Liver (tissue), 9 donors: Measurements from ENCODE around the gene PYDC1. TPM values are rescaled to one million over a fixed set of nuclear protein-coding genes. Genes with fewer than 3 reads are reported as not detected.

ENCODE experiments used
- DNase-seq: peaks from one replicate; pipeline ENCODE4 v3.0.0-alpha.2; 2017; ENCODE audit warnings: low spot score
- H3K27ac ChIP-seq, 2 donors: one replicate each; pipeline ENCODE4 v1.7.0; 2013; ENCODE audit warnings: inconsistent platforms in 2 of 2, low read length in 2 of 2, control low read depth in 1 of 2, low read depth in 1 of 2, mild to moderate bottlenecking in 1 of 2
- H3K27me3 ChIP-seq, 4 donors: one replicate each; pipeline versions ENCODE4 v1.6.1 to v1.7.0; 2013; ENCODE audit warnings: low read length in 3 of 4, inconsistent platforms in 1 of 4, mild to moderate bottlenecking in 1 of 4, moderate library complexity in 1 of 4; ENCODE audit not compliant: control insufficient read depth in 4 of 4, insufficient read depth in 4 of 4
- H3K36me3 ChIP-seq, 4 donors: one replicate each; pipeline versions ENCODE4 v1.6.1 to v1.7.0; 2013; ENCODE audit warnings: low read length in 3 of 4, mild to moderate bottlenecking in 3 of 4, low read depth in 1 of 4, moderate library complexity in 1 of 4; ENCODE audit not compliant: control insufficient read depth in 4 of 4, insufficient read depth in 3 of 4
- H3K4me1 ChIP-seq, 4 donors: one replicate each; pipeline versions ENCODE4 v1.6.1 to v1.7.0; 2013; ENCODE audit warnings: low read length in 3 of 4, mild to moderate bottlenecking in 3 of 4, moderate library complexity in 1 of 4; ENCODE audit not compliant: control insufficient read depth in 4 of 4, insufficient read depth in 4 of 4
- H3K4me3 ChIP-seq, 3 donors: one replicate each; pipeline versions ENCODE4 v1.6.1 to v1.7.0; 2013; ENCODE audit warnings: low read length in 3 of 3, control low read depth in 1 of 3, low read depth in 1 of 3, mild to moderate bottlenecking in 1 of 3
- H3K9ac ChIP-seq, 2 donors: one replicate each; pipeline ENCODE4 v1.7.0; 2013; ENCODE audit warnings: low read length in 2 of 2, mild to moderate bottlenecking in 2 of 2, moderate library complexity in 2 of 2, control low read depth in 1 of 2, low read depth in 1 of 2
- H3K9me3 ChIP-seq, 4 donors: one replicate each; pipeline versions ENCODE4 v1.6.1 to v1.7.0; 2013; ENCODE audit warnings: low read length in 3 of 4; ENCODE audit not compliant: control insufficient read depth in 4 of 4
- CTCF ChIP-seq: fragments of 150-350 bp; IDR thresholded peaks from 2 replicates; pipeline ENCODE4 v1.5.1; 2017; ENCODE audit warnings: improper control_type of control experiment, low read depth, low read length; ENCODE audit not compliant: missing input control
- FOXA1 ChIP-seq: IDR thresholded peaks from 2 replicates; pipeline ENCODE4 v1.6.1; 2016; ENCODE audit warnings: antibody characterized with exemption
- GABPA ChIP-seq, 2 donors: IDR thresholded peaks in 1 of 2; conservative IDR thresholded peaks in 1 of 2; 2 replicates each; pipeline ENCODE4 v1.6.1; 2016; ENCODE audit warnings: antibody characterized with exemption in 2 of 2, mild to moderate bottlenecking in 1 of 2, moderate library complexity in 1 of 2
- HNF4G ChIP-seq: IDR thresholded peaks from 2 replicates; pipeline ENCODE4 v1.6.1; 2016; ENCODE audit warnings: antibody characterized with exemption
- JUND ChIP-seq, 2 donors: IDR thresholded peaks; 2 replicates each; pipeline ENCODE4 v1.6.1; 2016; ENCODE audit warnings: antibody characterized with exemption in 2 of 2
- MAX ChIP-seq: IDR thresholded peaks from 2 replicates; pipeline ENCODE4 v1.6.1; 2016; ENCODE audit warnings: antibody characterized with exemption
- NR2F2 ChIP-seq: IDR thresholded peaks from 2 replicates; pipeline ENCODE4 v1.6.1; 2016; ENCODE audit warnings: antibody characterized with exemption
- RAD21 ChIP-seq, 2 donors: IDR thresholded peaks; 2 replicates each; pipeline ENCODE4 v1.6.1; 2016; ENCODE audit warnings: antibody characterized with exemption in 2 of 2, mild to moderate bottlenecking in 2 of 2
- SP1 ChIP-seq: IDR thresholded peaks from 2 replicates; pipeline ENCODE4 v1.6.1; 2018; ENCODE audit warnings: antibody characterized with exemption, mild to moderate bottlenecking
- YY1 ChIP-seq: IDR thresholded peaks from 2 replicates; pipeline ENCODE4 v1.6.1; 2016; ENCODE audit warnings: antibody characterized with exemption, mild to moderate bottlenecking
- WGBS: extraction: QIAGEN DNeasy Blood & Tissue Kit; methylation state at CpG from one replicate; pipeline ENCODE4 v1.1.7; 2013; 5-methylcytosine and 5-hydroxymethylcytosine counted together
- polyA plus RNA-seq, 2 donors: library from polyadenylated mRNA; stranded (reverse) in 1 of 2; unstranded in 1 of 2; fragments of 200-250 nt in 1 of 2; fragments of >200 nt in 1 of 2; fragmentation: Nextera tagmentation in 1 of 2; extraction: Ambion mirVana in 1 of 2; gene quantifications; one replicate each; pipeline versions ENCODE4 v1.2.1 to v1.2.3, GENCODE V29; 2013 to 2015
- total RNA-seq, 2 donors: library from RNA; depleted of rRNA; stranded (reverse); fragments of >200 nt; gene quantifications; one replicate each; pipeline ENCODE4 v1.2.3, GENCODE V29; 2014
- TF ChIP-seq, protein P1 (sequence below): IDR thresholded peaks from 2 replicates; pipeline ENCODE4 v1.6.1; 2016; ENCODE audit warnings: antibody characterized with exemption, mild to moderate bottlenecking
- TF ChIP-seq, protein P2 (sequence below): IDR thresholded peaks from 2 replicates; pipeline ENCODE4 v1.6.1; 2016; ENCODE audit warnings: antibody characterized with exemption
- TF ChIP-seq, protein P3 (sequence below): IDR thresholded peaks from 2 replicates; pipeline ENCODE4 v1.6.1; 2016; ENCODE audit warnings: antibody characterized with exemption
- donor health status: healthy.
- donor health status: healthy.
- donor health status: healthy.
- donor health status: healthy.
- donor health status: healthy.

Gene PYDC1
- total and polyA plus RNA-seq, 4 donors = not detected

DNA sequence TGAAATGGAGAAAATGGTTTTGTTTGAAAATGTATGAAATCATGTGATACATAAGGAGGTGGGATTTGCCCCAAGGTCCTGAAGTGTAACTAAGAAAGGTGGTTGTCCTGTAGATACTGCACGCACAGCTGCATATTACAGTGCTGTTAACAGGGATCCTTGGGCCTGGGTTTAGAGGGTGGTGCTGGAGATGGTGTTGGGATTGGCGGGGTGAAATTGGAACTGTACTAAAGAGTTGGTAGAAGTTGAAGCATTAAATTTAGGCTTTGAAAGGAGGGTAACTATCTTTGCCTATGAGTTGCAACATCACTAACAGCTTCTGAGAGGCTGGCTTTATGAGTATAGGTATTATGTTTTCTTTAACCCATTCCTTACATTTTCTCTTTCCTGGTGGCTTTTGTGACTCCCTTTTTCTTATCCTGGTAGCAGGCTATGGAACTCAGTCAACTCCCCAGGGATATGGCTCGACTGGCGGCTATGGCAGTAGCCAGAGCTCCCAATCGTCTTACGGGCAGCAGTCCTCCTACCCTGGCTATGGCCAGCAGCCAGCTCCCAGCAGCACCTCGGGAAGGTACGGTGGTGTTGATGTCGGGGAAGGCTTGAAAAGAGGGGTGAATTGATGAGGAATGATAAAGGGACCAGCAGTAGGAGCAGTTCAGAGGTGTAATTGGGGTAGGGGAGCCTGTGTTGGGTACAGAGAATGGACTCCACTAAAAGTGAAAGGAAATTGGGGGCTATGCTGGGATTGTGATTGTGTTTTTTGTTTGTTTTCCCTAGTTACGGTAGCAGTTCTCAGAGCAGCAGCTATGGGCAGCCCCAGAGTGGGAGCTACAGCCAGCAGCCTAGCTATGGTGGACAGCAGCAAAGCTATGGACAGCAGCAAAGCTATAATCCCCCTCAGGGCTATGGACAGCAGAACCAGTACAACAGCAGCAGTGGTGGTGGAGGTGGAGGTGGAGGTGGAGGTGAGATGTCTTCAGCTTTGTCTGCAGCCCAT lies 33.2 kb downstream of the PYDC1 start:
- H3K27me3 ChIP-seq = no peaks in the 10 kb centered on the region
- H3K36me3 ChIP-seq = peaks cover 11 to 57% (median 53%) of the 10 kb centered on the region in 4 donors

More for the DNA sequence above, 33.2 kb downstream of the PYDC1 start:
- WGBS = 90% methylated on average over 10 of the region's 10 CpGs
- Histone ChIP-seq H3K9ac (no peak overlapping the region), H3K4me1 (peaks cover 7 to 36% (median 27%) of the 10 kb centered on the region in 4 donors), H3K9me3 (no peaks in the 10 kb centered on the region), H3K27ac (no peak overlapping the region), H3K4me3 (no peak overlapping the region)
- TF ChIP-seq, protein P1, sequence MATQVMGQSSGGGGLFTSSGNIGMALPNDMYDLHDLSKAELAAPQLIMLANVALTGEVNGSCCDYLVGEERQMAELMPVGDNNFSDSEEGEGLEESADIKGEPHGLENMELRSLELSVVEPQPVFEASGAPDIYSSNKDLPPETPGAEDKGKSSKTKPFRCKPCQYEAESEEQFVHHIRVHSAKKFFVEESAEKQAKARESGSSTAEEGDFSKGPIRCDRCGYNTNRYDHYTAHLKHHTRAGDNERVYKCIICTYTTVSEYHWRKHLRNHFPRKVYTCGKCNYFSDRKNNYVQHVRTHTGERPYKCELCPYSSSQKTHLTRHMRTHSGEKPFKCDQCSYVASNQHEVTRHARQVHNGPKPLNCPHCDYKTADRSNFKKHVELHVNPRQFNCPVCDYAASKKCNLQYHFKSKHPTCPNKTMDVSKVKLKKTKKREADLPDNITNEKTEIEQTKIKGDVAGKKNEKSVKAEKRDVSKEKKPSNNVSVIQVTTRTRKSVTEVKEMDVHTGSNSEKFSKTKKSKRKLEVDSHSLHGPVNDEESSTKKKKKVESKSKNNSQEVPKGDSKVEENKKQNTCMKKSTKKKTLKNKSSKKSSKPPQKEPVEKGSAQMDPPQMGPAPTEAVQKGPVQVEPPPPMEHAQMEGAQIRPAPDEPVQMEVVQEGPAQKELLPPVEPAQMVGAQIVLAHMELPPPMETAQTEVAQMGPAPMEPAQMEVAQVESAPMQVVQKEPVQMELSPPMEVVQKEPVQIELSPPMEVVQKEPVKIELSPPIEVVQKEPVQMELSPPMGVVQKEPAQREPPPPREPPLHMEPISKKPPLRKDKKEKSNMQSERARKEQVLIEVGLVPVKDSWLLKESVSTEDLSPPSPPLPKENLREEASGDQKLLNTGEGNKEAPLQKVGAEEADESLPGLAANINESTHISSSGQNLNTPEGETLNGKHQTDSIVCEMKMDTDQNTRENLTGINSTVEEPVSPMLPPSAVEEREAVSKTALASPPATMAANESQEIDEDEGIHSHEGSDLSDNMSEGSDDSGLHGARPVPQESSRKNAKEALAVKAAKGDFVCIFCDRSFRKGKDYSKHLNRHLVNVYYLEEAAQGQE = no peak
- no peak for TF ChIP-seq MAX
- TF ChIP-seq YY1 = no peak
- no peak for TF ChIP-seq SP1
- no peak for TF ChIP-seq FOXA1
- no peak for TF ChIP-seq RAD21 (IDR thresholded peaks at IDR 0.05)
- no peak for TF ChIP-seq HNF4G
- no peak for TF ChIP-seq CTCF
- TF ChIP-seq, protein P2, sequence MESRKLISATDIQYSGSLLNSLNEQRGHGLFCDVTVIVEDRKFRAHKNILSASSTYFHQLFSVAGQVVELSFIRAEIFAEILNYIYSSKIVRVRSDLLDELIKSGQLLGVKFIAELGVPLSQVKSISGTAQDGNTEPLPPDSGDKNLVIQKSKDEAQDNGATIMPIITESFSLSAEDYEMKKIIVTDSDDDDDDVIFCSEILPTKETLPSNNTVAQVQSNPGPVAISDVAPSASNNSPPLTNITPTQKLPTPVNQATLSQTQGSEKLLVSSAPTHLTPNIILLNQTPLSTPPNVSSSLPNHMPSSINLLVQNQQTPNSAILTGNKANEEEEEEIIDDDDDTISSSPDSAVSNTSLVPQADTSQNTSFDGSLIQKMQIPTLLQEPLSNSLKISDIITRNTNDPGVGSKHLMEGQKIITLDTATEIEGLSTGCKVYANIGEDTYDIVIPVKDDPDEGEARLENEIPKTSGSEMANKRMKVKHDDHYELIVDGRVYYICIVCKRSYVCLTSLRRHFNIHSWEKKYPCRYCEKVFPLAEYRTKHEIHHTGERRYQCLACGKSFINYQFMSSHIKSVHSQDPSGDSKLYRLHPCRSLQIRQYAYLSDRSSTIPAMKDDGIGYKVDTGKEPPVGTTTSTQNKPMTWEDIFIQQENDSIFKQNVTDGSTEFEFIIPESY = no peak
- no peak for TF ChIP-seq GABPA (IDR thresholded peaks at IDR 0.05 in 1 of 2, conservative IDR thresholded peaks at IDR 0.05 in 1 of 2)
- TF ChIP-seq NR2F2 = no peak
- no peak for TF ChIP-seq JUND (IDR thresholded peaks at IDR 0.05)
- TF ChIP-seq, protein P3, sequence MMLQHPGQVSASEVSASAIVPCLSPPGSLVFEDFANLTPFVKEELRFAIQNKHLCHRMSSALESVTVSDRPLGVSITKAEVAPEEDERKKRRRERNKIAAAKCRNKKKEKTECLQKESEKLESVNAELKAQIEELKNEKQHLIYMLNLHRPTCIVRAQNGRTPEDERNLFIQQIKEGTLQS = no peak
- no peak for DNase-seq
